GM18498 (cell line): Measurements from ENCODE around the gene SIK3.

ENCODE experiments used
- ATAC-seq: cut with Tn5 transposase; IDR thresholded peaks from one replicate; pipeline ENCODE4 v1.9.1; 2021; ENCODE audit warnings: mild to moderate bottlenecking, moderate library complexity; ENCODE audit not compliant: unreplicated experiment

Gene SIK3

GRCh38 chr11:116973270-116973669 is 125.0 kb downstream of the SIK3 start:
- ATAC-seq, result no peak

DNA sequence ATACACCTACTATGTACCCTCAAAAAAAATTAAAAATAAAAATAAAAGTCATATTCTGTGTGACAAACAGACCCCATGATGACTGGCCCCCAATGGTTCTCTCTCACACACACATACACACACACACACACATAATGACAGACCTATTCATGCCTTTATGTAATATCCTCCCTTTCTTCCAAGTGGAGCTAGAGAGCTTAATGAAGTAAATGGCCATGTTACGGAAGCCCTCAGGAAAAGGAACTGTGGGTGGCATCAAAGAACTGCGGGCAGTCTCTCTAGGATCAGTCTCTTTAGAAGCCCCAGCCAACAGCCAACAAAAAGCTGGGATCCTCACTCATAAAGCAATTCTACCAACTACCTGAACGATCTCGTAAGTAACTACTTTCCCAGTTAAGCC is 125.5 kb downstream of the SIK3 start:
- no peak for ATAC-seq

DNA sequence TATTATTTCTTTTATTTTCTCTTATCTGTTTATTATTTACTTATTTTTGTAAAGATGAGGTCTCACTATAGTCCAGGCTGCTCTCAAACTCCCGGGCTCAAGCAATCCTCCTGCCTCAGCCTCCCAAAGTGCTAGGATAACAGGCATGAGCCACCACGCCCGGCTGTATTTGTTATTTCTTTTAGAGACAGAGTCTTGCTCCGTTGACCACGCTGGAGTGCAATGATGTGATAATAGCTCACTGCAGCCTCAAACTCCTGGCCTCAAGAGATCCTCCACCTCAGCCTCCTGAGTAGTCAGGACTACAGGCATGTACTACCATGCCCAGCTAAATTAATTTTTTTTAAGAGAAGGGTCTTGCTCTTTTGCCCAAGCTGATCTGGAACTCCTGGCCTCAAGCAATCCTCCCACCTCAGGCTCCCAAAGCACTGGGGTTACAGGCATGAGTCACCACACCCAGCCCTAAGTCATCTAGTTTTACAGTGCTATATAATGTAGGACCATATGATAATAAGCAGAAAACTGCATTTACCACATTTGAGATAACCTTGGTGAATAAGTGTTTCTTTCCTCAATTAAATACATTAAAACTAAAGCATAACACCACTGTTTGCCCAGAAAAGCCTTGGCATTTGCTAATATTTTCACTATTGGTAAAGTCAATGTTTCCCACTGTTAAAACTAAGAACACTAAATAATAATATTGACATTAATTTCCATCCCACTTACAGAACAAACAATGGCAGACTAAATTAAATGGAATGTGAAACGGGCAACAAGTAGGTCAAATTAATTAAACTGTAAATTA is 127.5 kb downstream of the SIK3 start:
- ATAC-seq, result no peak

- no peak for ATAC-seq
These were observed 128.5 kb downstream of the SIK3 start for GRCh38 chr11:116969694-116970093.

DNA sequence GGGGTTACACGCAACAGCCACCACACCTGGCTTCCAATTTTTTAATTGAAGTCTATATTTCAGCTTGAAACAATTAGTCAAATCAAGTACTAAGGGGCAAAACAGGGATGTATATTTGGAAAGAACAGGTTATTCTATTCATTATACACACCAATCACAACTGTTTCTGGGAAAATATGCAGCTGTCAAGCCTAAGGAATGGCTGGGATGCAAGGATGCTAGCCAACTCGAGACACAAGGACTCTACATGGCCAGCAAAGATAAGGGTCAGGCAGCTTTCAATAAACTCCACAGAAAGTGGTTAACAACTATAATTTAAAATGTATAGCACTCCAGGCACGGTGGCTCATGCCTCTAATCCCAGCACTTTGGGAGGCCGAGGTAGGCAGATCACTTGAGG is 134.0 kb downstream of the SIK3 start:
- ATAC-seq, result no peak

GRCh38 chr11:116963813-116964212 is 134.4 kb downstream of the SIK3 start:
- ATAC-seq, result no peak

GRCh38 chr11:116962108-116962507 is 136.1 kb downstream of the SIK3 start:
- no peak for ATAC-seq

DNA sequence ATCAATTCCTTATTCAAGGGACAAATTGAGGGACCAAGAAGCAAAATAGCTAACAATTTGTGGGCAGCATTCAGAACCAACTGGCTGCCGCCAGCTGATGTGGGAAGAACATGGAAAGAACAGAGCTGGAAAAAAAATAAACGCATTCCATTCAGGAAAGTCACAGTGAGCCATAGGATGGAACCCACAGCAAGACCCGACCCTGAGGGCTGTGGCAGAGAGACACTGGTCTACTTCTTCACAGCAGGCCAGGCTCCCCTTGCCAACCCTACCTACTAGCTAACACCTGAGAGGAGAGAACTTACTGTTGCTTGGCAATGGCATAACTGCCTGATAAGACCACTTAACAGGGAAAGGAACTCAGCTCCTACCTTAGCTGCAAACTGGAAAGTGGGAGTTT is 137.3 kb downstream of the SIK3 start:
- ATAC-seq, result no peak

DNA sequence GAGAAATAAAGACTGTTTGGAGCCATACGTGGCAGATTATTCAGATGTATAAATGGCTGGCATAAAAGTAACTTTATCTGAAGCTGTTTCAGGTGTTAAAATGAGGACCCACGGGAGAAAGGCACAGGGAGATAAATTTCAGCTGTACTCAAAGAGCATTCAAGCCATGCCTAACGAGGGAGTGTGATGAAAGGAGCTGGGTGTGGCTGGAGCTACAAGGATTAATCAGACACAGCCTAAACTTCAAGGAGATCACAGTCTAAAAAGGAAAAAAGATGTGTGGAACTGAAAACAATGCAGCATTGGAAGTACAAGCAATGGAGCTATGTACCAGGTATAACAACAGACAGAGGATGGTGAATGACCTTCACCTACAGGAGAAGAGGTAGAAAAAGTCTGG is 140.0 kb downstream of the SIK3 start:
- ATAC-seq, result no peak

DNA sequence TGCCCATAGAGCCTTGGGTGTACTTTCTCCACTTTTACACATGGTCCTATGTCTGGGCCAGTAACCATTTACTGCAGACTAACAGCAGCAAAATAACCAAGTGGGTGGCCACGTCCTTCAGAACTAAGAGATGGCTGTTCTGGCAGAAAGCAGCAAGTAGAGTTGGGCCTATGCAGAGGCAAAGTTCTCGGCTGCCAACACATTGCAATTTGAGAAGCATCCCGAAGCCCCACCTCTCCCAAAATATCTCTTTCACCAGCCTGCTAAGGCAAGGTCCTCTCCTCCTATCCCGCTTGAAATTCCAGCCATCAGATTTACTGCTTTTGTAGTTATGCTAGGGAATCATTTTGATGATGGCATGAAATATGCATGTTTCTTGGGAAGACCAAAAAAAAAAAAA is 142.3 kb downstream of the SIK3 start:
- no peak for ATAC-seq

DNA sequence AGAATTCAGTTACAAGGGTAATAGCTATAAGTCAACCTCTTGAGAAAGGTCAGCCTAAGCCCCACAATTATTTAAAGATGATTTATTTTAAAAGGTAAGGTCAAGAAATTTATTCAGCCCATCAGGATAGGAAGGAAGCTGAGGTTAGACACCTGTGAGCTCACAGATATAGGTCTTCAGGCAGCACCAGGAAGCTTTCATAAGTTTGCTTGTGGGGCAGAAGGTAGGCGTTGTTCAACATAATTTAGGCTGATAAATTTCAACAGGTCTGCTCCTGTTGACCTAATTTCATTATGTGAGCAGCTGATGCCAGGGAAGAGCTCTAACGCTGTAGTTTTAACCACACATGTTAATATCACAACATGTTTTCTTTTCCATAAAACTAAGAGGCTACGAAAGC is 142.7 kb downstream of the SIK3 start:
- no peak for ATAC-seq

- ATAC-seq, result no peak
These were observed 144.5 kb downstream of the SIK3 start for GRCh38 chr11:116953530-116954285.

DNA sequence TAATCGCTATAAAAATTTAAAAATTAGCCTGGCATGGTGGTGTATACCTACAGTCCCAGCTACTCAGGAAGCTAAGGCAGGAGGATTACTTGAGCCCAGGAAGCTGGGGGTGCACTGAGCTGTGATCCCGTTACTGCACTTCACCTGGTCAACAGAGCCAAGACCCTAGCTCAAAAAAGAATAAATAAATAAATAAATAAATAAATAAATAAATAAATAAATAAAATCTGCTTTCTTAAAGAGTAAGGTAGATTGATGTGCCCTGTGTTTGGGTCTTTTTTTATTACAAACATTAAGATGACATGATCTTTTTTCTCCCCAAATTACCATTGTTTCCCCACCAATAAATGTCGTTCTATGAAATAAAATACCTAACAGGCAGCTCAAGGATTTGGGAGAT is 146.5 kb downstream of the SIK3 start:
- no peak for ATAC-seq

- no peak for ATAC-seq
These were observed 148.0 kb downstream of the SIK3 start for GRCh38 chr11:116950210-116950609.

DNA sequence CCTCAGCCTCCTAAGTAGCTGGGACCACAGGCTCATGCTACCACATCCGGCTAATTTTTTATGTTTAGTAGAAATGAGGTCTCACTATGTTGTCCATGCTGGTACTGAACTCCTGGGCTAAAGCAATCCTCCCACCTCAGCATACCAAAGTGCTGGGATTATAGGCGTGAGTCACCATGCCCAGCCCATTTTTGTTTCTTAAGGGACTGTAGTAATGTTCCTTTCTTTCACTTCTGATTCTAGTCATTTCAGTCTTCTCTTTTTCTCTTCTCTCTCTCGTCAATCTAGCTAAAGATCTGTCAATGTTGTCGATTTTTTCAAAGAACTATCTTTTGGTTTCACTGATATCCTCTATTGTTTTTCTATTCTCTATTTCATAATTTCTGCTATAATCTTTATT is 149.8 kb downstream of the SIK3 start:
- ATAC-seq, result no peak

DNA sequence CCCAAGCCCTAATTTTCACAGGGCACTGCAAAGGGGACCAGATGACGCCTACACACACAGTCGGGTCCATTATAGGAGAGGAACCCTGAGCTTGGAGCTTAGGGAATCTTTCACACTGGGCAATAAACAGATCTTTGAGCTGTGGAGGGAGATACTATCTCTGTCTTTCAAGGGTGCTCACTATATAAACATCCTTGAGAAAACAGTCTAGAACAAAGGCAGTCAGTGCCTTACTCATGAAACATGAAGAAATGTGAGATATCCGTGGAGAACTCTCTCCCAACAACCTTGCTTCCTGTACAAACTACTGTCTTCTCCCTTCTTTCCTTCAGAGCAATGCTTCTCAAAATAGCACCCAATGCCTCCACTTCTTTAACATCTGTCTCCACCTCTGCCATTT is 151.8 kb downstream of the SIK3 start:
- ATAC-seq, result no peak

GRCh38 chr11:116939499-116939898 is 158.7 kb downstream of the SIK3 start:
- ATAC-seq, result no peak

- ATAC-seq, result no peak
These were observed 159.7 kb downstream of the SIK3 start for GRCh38 chr11:116938471-116939070.

DNA sequence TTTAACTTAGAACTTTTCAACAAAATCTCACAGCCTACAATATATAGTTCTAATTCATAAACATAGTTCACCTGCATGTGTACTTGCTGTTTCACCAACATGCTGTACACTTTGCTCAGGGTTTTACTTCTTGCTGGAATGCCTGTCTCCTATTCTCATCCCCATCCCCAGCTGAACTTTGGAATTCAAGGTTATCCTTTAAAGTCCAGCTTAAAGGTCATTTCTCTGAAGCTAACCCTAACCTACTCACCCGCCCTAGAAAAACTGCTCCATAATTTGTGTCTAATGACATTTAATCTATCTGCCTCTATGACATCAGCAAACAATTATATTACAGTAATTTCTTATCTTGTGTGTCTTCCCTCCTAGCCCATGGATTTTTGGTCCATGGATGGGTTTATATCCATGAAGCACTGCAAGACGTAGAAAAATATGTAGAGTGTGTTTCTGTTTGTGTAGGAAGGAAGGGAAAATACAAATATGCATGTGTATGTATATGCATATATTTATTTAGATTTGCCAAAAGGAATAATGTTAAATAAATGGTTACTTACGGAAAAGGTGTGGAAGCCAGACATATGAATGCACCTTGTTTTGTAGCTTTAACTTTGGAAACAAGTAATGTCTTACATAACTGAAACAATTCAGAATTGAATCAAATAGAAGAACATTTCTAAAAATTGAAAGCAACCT is 161.3 kb downstream of the SIK3 start:
- ATAC-seq, result no peak

- ATAC-seq, result no peak
These were observed 162.7 kb downstream of the SIK3 start for GRCh38 chr11:116935514-116935913.

- ATAC-seq, result no peak
These were observed 163.1 kb downstream of the SIK3 start for GRCh38 chr11:116935089-116935488.
